Measurements from ENCODE around the gene TBX3. TPM values are rescaled to one million over a fixed set of nuclear protein-coding genes. Genes with fewer than 3 reads are reported as not detected.

The TBX3 gene
- total and polyA plus RNA-seq, 4 donors = 5.8 to 26.8 (median 17.6) TPM

DNA sequence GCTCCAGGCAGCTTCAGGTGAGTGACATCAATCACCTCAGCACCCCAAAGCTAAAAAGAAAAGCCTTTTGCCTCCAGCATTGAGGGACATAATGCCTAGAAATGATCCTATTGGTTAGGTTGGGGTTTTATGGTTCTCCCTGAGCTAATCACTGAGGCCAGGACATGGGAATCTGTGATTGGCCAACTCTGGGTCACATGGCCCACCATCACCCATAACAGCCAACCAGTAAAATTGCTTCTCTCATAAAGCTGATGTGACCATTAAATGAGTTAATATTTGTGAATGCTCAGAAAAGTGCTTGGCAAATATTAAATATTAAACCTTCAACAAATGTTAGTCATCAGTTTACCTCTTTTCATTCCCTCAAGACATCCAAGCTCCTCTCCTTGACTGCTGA, 60.2 kb downstream of the TBX3 start:
- no peak for DNase-seq (ENCODE audit: low spot score)
- Histone ChIP-seq H3K9ac (ENCODE audit: low read depth in 1 of 2, low read length in 2 of 2) (no peak overlapping the region), H3K36me3 (ENCODE audit: control insufficient read depth in 4 of 4, insufficient read depth in 3 of 4, low read depth in 1 of 4, low read length in 3 of 4) (no peaks in the 10 kb centered on the region), H3K4me3 (ENCODE audit: low read depth in 1 of 3, low read length in 3 of 3) (no peak overlapping the region), H3K27ac (ENCODE audit: low read depth in 1 of 2, low read length in 2 of 2) (no peak overlapping the region), H3K9me3 (ENCODE audit: control insufficient read depth in 4 of 4, low read length in 3 of 4) (peaks cover 0 to 5% (median 2%) of the 10 kb centered on the region in 4 donors), H3K27me3 (ENCODE audit: control insufficient read depth in 4 of 4, insufficient read depth in 4 of 4, low read length in 3 of 4) (no peaks in the 10 kb centered on the region), H3K4me1 (ENCODE audit: control insufficient read depth in 4 of 4, insufficient read depth in 4 of 4, low read length in 3 of 4) (no peaks in the 10 kb centered on the region)
- TF ChIP-seq, protein P1, sequence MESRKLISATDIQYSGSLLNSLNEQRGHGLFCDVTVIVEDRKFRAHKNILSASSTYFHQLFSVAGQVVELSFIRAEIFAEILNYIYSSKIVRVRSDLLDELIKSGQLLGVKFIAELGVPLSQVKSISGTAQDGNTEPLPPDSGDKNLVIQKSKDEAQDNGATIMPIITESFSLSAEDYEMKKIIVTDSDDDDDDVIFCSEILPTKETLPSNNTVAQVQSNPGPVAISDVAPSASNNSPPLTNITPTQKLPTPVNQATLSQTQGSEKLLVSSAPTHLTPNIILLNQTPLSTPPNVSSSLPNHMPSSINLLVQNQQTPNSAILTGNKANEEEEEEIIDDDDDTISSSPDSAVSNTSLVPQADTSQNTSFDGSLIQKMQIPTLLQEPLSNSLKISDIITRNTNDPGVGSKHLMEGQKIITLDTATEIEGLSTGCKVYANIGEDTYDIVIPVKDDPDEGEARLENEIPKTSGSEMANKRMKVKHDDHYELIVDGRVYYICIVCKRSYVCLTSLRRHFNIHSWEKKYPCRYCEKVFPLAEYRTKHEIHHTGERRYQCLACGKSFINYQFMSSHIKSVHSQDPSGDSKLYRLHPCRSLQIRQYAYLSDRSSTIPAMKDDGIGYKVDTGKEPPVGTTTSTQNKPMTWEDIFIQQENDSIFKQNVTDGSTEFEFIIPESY (IDR thresholded peaks at IDR 0.05) = no peak
- TF ChIP-seq, protein P2, sequence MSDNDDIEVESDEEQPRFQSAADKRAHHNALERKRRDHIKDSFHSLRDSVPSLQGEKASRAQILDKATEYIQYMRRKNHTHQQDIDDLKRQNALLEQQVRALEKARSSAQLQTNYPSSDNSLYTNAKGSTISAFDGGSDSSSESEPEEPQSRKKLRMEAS (IDR thresholded peaks at IDR 0.05) = no peak
- TF ChIP-seq RAD21 (IDR thresholded peaks at IDR 0.05) (no peak), RXRA (IDR thresholded peaks at IDR 0.05) (no peak), YY1 (IDR thresholded peaks at IDR 0.05) (no peak), NR2F2 (IDR thresholded peaks at IDR 0.05) (no peak), HNF4A (conservative IDR thresholded peaks at IDR 0.05) (no peak)

Small RNA genes lying within 50 kb of the gene (small RNA-seq; reads per million reads assigned to genes)
- gene RF00019 = not detected

Data from liver (tissue), 10 donors.